Stimulated activated CD4-positive, alpha-beta T cell treated with anti-CD3 and anti-CD28 coated beads, Interleukin-12 subunit alpha, Interleukin-12 subunit beta, amount 100 ng/mL, for 48 hours (primary cell): ENCODE data around the gene SOX18.

Experiments
- DNase-seq, 3 donors: peaks; one replicate each; pipeline ENCODE4 v3.0.0-alpha.2; 2020; ENCODE audit warnings: low read depth in 2 of 3, low spot score in 1 of 3

Gene SOX18

DNA sequence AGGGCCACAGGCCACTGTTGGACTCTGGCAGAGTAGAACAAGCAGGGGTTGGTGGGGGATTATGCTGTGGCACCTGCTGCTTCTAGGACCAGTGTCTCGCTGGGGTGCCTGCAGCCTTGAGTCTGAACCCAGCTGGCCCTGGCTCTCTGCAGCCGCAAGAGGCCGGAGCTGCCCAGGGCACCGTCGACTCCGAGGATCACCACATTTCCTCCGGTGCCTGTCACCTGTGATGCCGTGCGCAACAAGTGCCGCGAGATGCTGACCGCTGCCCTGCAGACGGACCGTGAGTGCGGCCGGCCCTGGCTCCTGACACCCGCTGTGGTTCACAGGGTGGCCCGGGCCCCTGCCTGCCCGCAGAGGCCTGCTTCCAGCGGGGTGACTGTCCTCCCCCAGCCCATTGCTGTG, 19.8 kb upstream of the SOX18 start:
- DNase-seq: no peak

DNA sequence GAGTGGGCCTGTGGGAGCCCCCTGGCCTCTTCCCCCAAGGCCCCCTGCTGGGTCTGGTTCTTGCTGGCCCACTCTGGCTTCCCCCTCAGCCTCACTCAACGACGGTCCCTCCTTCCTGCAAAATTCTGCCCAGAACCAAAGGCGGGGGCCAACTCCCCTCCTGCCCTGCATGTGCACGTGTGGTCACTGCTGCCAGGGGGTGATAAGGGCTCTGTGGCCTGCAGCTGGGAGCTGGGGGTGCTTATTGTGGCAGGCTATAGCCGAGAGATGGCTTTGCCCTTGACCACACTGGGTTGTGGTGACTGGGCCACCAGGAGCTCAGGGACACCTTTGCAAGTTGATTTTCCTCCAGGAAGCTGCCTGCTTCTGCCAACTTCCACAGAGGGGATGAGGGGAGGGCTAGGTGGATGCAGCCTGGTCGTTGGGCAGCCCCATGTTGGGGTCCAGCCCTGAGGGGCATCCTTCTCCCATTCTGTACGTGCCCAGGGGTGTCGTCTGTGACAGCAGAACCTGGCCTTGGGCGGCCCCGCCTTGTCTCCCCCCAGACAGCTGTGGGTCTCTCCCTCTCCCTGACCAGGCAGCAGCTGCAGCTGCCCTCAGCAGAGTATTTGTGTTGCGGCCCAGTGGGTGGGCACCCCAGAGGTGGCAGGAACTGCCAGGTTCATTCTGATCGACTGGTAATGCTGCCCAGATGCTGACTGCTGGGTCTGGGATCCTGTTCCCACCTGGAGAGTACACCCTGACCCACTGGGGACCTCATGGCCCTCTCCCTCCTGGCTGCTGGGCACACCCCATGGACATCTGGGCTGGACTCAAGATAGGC, 19.2 kb upstream of the SOX18 start:
- no peak for DNase-seq

DNA sequence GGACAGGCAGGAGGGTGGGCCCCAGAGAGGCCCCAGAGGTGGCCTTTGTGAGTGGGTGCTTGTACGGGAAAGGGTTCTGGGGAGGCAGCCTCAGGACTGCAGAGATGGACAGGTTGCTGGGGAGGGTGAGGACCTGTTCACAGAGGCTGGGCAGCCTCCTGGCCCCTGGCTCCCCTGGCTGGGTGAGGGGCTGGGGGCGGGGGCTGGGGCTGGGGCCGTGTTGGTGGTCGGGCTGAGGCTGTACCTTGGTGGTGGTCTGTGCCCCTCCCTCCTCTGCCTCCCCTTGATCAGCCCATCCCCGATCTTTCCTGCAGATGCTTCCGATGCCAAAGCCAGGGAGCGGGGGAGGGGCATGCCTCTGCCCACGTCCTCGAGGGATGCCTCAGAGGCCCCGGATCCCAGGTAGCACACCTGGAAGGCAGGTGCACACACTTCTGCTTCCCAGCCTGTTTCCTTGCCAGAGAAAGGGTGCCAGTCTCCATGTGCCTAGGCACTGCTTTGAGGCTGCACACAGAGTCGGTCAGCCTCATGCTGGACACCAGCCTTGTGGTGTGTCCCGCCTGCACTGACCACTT, 18.4 kb upstream of the SOX18 start:
- no peak for DNase-seq

DNA sequence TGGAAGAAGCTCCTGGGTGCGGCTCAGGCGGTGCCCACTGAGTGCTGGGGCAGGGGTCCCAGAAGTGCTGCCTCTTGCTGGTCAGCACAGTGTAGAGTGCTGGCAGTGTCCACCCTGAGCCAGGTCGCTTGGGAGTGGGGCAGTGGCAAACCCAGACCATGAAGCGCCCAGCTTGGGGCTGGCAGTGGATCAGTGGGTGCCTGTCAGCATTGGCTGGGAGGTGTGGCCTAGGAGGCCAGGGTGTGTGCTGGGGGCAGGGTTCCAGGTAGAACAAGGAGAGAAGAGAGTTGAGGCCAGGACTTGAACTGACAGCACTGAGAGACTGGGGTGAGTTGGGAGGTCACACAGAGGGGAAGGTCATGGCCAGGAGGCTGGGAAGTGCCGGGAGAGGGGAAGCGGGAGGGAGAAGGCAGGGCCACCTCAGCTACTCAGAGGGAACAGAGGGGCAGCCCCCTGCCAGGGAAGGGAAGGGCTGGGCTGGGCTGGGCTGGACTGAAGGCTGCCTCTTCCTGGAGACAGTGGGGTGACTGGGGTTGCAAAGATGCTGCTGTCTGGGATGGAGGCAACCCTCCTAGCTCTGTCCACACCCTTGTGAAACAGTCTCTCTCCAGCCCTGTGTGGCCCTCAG, 17.7 kb upstream of the SOX18 start:
- DNase-seq: no peak

DNA sequence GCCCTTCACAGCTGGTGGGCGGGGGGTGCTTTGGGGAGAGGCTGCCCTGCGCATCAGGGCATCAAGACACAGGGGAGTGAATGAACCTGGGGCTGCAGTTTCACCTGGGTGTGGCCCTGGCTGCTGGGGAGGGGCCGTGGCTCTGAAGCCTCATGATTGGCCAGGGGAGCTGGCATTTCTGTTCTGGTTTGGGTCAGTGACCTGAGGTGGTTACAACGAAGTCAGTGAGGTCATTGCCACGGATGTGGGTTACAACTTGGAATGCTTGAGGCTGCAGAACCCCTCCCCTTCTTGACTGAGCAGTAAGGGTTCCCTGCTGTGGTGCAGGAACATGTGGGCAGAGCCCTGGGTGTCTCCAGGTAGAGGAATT, 16.5 kb upstream of the SOX18 start:
- peak; percentile 51 to 61 (median 56) for DNase-seq

DNA sequence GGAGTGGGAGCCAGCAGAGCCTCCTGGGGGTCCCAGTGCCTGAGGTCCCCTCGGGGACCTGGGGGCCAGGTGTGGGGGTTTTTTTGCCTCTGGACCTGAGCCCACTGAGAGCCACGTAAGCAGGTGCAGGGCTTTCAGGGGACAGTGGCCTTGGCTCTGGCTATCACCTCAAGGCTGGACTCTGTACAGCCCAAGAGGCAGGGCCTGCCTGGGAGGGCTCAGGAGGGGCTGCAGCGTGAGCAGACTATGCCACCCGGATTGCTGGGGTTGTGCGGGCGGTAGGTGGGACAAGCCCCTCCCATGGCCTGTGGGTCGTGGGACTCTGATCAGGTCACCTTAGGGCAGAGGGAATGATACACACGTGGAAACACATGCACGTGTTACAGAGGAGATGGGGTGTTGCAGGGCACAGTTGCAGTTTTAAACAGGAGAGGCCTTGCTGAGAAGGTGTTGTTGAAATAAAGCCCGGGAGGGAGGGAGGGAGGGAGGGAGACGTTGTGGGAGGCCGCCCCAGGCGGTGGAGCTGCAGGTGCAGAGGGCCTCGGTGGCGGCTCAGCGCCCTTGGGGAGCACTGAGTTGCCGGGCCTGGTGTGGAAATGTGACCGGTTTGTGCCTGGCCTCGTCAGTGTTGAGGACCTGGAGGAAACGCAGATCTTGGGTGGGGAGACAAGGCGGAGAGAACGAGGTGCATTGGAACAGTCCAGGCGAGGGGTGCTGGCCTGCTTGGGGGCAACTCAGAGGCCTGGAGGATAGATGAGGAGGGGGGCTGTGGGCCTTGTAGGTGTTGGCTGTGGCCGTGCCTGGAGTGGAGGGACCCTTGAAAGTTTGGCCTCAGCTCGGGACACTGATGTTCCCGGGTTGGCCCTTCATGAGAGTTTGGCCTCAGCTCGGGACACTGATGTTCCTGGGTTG, 15.9 kb upstream of the SOX18 start:
- no peak for DNase-seq

DNA sequence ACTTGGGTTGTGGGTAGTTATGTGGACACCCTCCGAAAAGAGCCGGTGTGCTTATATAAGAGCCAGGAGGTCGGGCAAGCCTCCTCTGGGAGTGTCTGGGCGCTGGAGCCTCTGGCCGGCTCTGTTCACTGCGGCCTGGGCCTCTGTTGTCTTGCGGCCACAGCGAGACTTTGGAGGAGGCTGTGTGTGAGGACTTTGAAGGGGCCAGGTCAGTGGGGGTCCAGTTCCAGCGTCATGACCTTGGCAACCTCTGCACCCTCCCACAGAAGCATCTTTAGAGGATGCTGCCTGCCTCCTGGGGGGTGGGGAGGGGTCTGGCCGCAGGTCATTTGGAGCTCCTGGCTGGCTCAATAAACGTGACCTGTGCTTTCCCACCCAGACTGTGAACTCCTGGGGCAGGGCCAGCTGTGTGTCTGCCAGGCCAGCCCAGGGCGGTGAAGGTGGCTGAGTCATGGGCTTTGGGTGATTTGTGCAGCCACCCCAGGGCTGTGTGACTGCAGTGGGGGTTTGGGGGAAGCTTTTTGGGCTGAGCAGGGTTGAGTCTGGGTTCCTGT, 14.8 kb upstream of the SOX18 start:
- no peak for DNase-seq

DNA sequence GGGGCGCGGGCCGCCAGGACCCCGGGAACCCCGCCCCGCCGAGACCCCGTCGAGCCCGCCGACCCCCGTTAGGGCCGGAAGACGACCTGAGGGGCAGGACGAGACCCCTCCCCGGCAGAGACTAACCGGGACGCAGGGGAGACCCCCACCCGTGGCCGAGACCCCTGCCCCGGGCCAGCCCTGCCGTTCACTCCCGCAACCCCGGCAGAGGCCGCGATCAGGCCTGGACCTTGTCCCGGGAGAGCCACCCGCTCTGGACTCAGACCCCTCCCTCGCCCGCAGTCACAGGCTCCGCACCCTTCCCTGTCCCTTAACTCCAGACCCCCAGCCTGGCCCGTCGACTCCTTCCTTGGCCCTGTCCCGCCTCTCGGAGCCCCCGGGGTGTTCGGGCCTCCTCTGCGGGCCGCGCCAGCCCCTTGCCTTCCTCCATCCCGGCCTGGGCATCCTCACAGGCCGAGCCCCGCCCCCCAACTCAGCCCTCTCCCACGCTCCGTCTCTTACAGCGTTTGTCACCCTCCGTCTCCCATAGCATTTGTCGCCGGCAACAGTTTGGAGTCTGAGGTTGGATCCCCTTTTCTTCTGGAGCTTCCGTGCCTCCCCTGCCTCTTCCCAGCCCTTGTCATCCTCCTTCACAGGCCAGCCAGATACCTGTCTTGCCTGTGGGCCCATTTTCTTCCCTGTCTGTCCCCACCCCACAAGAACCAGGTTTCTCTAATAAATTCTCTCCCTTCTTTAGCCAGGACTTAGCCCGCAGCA, 14.1 kb upstream of the SOX18 start:
- no peak for DNase-seq

DNA sequence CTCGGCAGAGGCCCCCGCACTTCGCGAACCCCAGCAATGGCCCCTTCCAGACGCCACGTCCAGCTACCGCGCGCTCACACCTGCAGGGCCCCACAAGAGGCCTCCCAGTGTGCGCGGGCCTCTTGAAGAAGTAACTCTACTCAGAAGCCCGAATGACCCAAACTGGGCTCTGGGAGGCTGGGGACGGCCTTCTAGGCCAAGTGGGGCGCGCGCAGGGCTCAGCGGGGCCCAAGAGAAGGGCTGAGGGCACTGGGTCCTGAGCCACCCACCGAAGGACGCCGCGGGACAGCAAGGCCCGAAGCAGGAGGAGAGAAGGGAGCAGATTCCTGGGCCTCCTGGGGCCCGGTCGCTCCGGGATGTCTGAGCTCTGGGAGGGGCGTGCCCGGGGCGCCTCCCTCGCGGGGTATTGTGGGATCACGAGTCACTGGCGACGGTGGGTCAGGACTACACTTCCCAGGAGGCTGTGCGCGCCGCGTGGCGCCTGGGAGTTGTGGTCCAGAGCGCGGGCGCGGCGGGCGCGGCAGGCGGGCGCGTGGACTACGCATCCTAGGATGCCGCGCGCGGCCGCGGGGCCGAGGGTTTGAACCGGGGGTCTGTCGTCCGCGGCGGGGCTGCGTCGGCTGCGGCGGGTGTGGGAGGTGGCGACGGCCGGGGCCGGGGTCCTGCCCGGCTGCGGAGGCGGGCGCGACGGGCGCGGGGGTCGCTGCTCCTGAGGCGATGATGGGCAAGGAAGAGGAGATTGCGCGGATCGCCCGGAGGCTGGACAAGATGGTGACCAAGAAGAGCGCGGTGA, 13.4 kb upstream of the SOX18 start, which contains the start of gene TCEA2:
TSS of gene TCEA2 (plus strand) at position 603 of the 793 bp plus-strand sequence. CDS start at position 718, 115 bp downstream.
- DNase-seq: peak; percentile 89 to 94 (median 94)

DNA sequence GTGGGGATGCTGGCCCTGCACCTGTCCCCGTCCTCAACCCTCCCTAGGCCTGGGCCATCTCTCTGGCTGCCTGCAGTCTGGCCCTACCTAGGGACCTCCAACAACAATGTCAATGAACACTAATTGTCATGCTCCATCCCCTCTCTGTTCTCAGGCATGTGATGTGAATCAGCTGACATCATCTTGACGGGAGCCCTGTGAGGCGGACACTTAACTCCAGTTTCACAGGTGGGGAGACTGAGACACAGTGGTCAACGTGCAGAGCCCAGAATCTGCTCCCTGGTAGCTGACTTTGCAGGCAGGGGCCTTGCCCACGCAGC, 12.8 kb upstream of the SOX18 start:
- DNase-seq: no peak

DNA sequence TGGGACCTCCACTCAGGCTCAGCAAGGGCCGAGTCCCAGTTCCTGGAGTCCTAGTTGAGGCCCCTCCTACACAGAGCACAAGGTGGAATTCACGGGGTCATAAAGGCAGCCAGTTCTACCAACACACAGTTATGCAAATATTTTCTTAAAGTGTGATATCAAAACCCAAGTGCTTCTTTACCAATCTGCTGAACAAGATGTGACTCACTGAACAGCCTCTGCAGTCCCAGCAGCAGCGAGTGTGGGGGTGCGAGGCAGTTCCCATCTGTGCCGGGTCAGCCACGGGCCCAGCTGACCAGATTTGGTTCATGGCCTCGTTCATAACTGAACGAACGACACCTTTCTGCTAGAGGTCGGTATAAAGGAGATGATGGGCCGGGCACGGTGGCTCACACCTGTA, 9.1 kb upstream of the SOX18 start:
- DNase-seq: no peak

DNA sequence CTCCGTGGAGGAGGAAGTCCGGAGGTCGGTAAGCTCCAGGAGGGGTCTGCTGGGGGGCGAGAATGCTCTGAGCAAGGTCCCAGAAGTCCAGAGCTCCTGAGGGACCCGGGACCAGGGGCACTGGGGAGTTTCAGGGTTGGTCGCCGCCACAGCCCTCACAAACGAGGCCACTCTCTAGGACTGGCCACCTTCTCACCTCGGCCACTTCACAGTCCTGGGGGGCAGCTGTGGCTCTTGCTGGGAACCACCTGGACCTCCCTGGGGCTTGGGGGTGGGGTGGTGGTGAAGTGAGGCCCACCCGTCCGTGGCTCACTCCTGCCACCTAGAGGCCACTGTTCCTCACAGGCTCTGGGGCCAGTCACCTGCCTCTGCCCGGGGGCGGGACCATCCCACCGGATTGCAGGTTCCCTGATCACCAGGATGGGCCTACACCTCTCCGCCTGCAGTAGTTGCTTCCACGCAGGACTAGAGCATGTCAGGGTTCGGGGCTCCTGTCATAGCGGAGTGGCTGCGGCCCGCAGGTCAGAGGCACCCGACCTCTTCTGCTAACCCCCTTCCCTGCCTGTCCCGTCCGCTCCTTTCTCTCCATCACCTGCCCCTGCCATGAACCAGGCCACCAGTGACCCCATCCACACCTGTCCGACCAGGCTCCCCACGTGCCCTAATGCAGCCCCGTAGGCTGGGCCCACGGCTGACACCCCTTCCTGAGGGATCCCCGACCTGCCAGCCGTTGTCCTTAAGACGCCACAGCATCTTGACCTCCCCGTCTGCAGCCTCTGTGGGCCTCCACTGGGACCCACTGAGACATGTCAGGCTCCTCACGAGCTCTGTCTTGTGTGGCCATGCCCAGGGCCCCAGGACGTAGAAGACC, 8.4 kb upstream of the SOX18 start:
- peak; percentile 68 to 88 (median 77) for DNase-seq

DNA sequence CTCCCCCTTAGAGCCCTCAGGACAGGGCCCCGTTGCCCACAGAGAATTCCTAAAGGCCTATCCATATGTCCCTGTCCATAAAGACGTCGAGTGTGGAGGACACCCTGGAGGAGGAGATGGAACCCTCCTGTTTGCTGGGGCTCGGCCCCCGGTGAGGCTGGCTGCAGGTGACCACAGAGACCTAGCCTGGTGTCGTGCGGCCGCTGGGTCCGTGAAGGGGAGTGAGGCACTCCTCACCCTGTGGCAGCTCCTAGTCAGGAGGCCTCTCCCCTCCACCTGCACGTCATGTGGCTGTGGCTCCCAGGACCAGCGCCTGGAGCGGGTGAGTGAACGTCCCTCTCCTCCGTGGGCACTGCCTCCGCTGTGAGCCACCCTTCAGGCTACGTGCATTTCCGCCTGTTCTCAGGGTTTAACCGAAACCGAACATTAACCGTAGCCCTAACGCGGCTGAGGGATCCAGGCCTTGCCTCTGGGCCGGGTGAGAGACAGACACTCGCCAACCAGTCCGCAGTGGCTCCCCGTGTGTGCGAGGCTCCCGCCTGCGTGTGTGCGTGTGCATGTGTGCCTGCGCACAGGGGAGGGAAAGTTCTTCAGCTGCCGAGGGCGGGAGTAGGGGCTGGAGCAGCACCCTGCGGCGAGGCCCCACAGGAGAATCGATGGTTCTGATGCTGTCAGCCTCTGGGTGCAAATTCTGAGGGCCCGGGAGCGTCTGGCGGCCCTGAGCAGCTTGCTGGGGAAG, 7.6 kb upstream of the SOX18 start:
- DNase-seq: no peak

DNA sequence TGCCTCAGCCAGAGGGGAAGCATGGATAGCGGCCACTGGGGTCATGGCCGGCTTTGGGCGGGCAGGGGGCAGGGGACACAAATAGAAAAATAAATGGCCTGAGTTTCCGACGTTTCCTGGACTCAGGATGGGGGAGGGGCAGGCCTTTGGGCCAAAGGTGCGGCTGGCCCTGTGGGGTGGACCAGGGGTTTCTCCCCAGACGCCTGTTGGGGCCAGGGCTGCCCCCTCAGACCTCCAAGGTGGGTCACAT, 7.1 kb upstream of the SOX18 start:
- no peak for DNase-seq

DNA sequence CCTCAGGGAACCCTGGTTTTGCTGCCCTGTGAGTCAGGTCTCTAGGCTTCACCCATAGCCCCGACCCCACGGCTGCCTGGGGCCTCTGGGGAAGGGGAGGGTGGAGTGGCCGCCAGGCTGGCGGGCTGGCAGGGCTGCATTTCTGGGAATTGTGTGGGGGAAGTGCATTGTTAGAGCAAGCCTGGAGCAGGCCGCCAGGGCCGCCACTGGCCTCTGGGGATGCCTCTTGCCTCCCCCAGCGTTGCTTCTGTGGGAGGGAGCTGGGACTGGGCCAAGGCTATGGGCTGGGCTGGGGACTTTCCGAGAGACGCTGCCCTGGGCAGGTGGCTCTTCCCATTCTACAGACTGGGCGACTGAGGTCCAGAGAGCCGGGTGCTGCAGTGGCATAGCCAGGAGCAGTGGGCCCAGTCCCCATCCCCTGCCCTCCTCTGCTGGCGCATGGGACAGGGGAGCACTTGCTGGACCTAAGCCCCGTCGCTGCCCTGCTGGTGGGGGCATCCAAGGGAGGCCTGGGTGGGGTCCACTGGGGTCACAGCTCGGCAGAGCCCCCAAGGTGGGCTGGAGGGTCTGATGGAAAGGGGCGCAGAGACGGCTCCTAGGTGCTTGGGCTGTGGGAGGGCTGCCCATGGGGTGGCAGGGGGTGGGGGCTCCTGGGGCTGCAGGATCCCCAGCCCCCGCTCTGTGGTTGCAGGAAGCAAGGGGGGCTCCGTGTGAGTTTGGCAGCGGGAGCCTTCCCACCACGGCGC, 6.6 kb upstream of the SOX18 start:
- no peak for DNase-seq

DNA sequence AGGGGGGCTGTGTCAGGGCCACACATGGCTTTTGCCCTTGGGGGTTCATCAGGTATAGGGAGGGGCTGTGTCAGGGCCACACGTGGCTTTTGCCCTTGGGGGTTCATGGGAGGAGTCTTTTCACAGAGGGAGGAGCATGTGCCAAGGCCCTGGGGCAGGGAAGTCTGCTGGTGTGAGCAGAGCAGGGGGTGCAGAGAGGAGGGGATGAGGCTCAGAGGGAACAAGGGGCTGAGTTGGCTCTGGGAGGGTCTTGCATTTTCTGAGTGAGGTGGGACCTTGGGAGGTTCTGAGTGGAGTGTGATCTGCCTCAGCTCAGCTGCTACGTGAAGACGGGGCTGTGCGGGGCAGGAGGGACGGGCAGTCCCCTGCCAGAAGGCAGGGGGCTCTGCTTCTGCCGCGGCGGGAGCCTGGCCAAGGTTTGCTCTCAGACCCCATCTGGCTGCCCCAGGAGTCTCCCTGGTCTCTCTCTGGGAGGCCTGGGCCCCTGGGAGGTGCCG, 6.0 kb upstream of the SOX18 start:
- no peak for DNase-seq

DNA sequence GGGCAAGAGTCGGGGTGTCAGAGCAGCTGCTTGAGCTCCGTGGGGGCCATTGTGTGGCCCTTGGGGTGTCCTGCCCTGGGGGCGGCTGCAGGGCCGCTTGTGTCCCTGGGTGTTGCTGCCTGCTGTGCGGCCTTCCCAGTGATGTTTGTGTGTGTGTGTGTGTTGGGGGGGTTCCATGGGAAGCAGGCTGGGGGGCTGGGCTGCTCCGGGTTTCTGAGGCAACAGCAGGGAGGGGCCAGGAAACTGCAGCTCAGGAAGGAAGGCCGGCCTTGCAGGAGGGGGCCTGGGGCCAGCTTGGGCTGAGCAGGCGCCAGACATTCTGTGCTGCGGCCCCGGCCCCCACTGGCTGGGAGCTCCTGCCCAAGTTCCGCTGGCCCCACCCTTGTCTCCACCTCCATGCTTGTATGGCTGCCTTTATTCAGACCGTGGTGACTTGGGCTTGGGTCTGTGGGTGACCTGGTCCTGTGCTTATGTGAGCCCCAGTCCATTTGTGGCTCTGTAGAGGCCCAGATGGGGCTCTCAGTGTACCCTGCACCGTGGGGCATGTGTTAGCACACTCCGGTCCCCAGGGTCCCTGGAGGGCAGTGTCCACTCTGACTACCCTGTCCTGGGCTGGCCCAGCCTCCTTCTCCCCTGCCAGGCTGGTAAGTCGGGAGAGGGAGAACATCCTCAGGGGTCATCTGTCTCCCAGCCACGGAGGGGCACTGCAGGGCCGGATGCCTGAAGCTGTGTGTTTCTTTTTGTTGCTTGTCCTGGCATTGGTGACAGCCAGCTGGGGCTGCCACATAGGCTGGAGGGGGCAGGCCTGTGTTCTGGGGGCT, 4.6 kb upstream of the SOX18 start:
- DNase-seq: no peak
